ENCODE results near the gene RASAL3.
A peak's percentile ranks its signal among the peaks of the same experiment; 100 is the strongest.

Gene RASAL3

DNA sequence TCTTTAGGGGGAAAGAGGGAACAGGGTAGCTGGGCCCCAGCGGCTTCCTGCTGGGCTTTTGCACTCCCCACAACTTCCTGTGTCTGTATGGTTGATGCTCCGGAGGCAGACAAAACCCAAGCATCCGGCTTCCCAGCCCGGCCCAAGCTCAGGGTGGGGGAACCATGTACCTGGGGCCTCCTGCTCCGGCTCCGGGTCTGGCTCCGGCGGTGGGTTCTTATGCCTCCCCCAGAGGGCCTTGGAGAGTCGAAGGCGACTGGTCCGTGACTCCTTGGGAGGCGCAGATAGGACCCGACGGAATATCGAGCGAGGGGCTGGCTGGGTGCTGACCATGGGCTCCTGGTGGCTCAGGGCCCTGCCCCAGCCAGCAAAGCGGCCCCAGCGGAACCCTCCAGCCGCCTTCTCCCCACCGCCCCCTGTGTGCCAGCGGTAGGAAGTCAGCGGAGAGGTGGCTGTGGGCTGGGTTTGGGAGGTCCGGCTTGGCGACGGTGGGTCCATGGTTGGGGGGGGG lies 428 bp downstream of the RASAL3 start:
- no peak for TF ChIP-seq CTCF (IDR thresholded peaks at IDR 0.05; ENCODE audit: extremely low read depth, insufficient read depth, missing control alignments)
- in situ Hi-C loops (cut with MboI; ENCODE audit: low pct_unique_long_range_greater_than_20kb, low sequenced_read_pairs, unreplicated experiment): no loop called here
- DNase-seq (ENCODE audit: low spot score): peak; percentile 74

DNA sequence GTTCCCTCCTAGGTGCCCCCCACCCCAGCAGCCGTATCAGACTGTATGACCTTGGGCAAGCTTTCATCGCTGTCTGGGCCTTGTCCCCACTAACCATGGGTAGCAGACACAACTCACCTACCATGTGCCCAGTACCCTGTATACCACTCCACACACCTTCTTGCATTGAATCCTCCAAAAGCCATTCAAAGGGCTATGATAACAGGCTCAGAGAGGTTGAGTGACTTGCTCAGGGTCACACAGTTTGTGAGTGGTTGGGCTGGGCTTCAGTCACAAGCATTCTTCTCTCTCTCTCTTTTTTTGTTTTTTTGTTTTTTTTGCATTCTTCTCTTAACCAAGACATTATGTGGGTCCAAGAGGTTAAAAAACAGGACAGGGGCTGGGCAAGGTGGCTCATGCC lies 2.6 kb downstream of the RASAL3 start:
- TF ChIP-seq CTCF (IDR thresholded peaks at IDR 0.05; ENCODE audit: extremely low read depth, insufficient read depth, missing control alignments): no peak
- in situ Hi-C loops (cut with MboI; ENCODE audit: low pct_unique_long_range_greater_than_20kb, low sequenced_read_pairs, unreplicated experiment): no loop called here
- DNase-seq (ENCODE audit: low spot score): no peak

- in situ Hi-C loops (cut with MboI; ENCODE audit: low pct_unique_long_range_greater_than_20kb, low sequenced_read_pairs, unreplicated experiment): no loop called here
These were observed 6.5 kb downstream of the RASAL3 start for GRCh38 chr19:15457701-15458484.

GRCh38 chr19:15456871-15457700 lies 7.3 kb downstream of the RASAL3 start:
- in situ Hi-C loops (cut with MboI; ENCODE audit: low pct_unique_long_range_greater_than_20kb, low sequenced_read_pairs, unreplicated experiment): no loop called here
- no peak for DNase-seq (ENCODE audit: low spot score)
- no peak for TF ChIP-seq CTCF (IDR thresholded peaks at IDR 0.05; ENCODE audit: extremely low read depth, insufficient read depth, missing control alignments)

More at GRCh38 chr19:15457701-15458484, 6.5 kb downstream of the RASAL3 start:
- no peak for TF ChIP-seq CTCF (IDR thresholded peaks at IDR 0.05; ENCODE audit: extremely low read depth, insufficient read depth, missing control alignments)
- no peak for DNase-seq (ENCODE audit: low spot score)

- no peak for DNase-seq (ENCODE audit: low spot score)
- in situ Hi-C loops (cut with MboI; ENCODE audit: low pct_unique_long_range_greater_than_20kb, low sequenced_read_pairs, unreplicated experiment): no loop called here
- no peak for TF ChIP-seq CTCF (IDR thresholded peaks at IDR 0.05; ENCODE audit: extremely low read depth, insufficient read depth, missing control alignments)
These were observed 7.9 kb downstream of the RASAL3 start for GRCh38 chr19:15456441-15456840.

- TF ChIP-seq CTCF (IDR thresholded peaks at IDR 0.05; ENCODE audit: extremely low read depth, insufficient read depth, missing control alignments): no peak
- DNase-seq (ENCODE audit: low spot score): no peak
- in situ Hi-C loops (cut with MboI; ENCODE audit: low pct_unique_long_range_greater_than_20kb, low sequenced_read_pairs, unreplicated experiment): no loop called here
These were observed 8.3 kb downstream of the RASAL3 start for GRCh38 chr19:15455996-15456395.
